HG02588 (cell line): Measurements from ENCODE around the gene C11orf98.
A peak's percentile ranks its signal among the peaks of the same experiment; 100 is the strongest.
"Not testable (repeated sequence)": the region's sequence is repeated elsewhere in the genome, so short reads cannot be mapped to it uniquely, and the experiment has no call there.

Experiments
- ATAC-seq: cut with Tn5 transposase; IDR thresholded peaks from one replicate; pipeline ENCODE4 v1.9.1; 2021; ENCODE audit warnings: mild to moderate bottlenecking, moderate library complexity; ENCODE audit not compliant: unreplicated experiment

Gene C11orf98

GRCh38 chr11:62654297-62654696 is 10.7 kb downstream of the C11orf98 start:
- no peak for ATAC-seq

DNA sequence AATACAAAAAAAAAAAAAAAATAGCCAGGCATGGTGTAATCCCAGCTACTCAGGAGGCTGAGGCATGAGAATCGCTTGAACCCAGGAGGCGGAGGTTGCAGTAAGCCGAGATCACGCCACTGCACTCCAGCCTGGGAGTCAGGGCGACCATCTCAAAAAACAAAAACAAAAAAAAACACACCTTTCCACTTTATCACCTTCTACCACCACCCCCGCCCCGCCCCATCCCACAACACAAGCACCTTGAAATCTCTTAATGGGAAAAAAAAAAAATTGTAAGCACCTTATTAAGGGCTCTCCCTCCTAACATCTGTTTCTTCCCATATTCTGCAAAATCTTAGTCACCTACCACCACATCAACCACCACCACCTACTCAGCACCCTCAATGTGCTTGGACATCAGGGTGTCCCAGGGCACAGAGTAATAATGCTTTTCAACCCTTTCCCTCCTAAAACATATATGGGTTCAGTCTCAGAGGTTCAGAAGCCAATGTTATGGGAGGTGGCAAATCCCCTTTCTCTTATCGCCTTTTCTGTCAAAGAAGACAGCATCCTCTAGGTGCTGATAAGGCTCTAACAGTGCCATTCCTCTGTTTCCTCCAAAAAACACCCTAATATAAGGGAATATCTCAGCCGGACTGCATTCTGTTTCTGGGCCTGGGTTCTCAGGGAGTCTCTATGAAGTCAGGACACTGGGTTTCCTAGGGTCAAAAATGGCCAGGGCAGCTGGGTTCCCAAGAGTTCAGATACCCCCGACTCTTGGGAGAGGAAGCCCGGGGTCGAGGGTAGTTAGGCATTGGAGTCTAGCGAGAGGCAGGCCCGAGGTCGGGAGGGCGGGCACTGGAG is 12.6 kb downstream of the C11orf98 start:
- ATAC-seq: no peak

- not testable (repeated sequence) for ATAC-seq
Measured at GRCh38 chr11:62650283-62650682, 14.7 kb downstream of the C11orf98 start.

- no peak for ATAC-seq
Measured at GRCh38 chr11:62649486-62649885, 15.5 kb downstream of the C11orf98 start.

GRCh38 chr11:62648967-62649364 is 16.0 kb downstream of the C11orf98 start:
- ATAC-seq: no peak

DNA sequence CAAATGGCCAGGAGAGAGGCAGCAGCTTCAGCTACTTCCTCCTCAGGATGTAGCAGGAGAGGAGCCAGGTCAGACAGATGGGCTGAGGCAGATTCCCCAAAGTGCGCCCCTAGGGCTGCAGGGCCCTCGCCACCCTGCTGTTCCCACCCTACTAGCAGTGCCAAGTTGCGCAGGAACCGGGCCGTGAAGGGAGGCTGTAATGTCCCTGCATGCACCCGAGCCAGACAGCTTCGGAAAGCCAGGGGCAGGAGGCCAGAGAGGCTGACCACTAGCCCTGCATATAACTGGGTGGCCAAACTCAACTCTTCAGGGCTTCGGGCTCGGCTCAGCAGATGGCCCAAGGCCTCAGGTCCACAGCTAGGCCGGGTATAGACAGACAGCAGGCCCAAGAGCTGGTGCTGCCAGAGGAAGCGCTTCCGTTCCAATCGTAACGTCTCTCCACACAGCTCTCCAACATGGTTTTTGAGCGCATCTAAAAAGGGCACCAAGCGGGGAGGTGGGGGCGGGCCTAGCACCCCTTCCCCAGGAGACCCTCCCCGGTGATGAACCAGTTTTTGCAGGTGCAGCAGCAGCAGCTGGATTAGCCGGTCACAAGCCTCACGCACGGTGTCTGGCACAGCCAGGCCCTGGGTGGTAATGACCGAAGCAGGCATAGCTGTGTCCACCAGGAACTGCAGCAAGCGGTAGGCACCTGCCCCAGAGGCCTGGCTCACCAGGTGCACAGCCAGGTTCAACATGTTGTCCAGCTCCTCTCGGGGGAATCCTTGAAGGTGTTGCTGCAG is 16.6 kb downstream of the C11orf98 start:
- ATAC-seq: no peak

DNA sequence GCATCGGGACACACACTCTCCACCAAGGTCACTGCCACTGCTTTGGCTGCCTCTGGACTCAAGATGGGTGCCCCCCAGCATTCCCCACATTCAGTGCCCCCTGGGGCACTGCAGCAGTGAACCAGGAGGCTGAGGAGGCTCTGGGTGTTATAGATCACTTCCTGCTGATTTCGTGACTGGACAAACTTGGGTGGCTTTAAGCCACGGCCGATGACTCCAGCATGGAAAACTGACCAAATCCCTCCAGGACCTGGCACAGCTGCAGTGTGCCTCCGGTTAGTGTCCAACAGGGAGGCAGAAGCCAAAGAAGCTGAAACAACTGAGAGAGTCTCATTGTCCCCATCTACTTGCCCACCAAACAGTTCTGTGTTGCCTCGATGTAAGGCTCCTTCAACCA is 17.4 kb downstream of the C11orf98 start:
- ATAC-seq: no peak

DNA sequence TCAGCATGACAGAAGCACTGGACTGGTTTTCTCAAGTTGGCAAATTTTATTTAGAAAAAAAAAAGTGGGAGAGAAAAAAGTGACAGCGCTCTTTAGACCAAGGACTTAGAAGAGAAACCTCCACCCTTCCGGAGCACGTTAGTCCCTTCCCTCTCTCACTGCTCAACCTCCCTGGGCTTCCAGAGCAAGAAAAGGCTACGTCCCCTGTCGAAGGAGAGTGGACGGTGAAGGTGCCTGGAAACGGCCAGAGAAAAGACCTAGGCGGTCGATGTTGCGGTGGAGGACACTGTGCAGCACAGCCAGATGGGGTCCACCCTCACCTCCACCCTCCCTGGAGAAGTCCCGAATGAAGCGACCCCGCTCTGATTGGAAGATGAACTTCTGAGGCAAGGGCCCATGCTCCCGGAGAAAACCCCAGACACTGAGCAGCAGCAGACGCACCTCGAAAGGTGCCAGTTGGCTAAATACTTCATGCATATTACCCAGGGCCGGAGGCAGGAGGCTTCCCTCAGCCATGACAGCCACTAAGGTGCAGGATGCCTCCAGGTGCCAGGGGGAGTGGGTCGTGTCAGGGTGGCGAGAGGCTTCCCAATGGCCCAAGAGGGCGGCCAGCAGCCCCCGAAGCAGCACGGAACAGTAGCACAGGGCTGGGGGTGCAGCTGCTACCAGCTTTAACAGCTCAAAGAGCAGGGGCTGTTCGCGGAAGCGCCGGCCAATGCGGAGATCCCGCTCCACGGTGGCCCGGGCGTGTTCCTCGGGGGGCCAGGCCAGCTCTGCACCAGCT is 18.0 kb downstream of the C11orf98 start:
- ATAC-seq: no peak

GRCh38 chr11:62645946-62646824 is 18.8 kb downstream of the C11orf98 start, which contains the start of gene GANAB:
Gene GANAB (minus strand): TSS chr11:62646613. CDS start chr11:62646599, 14 bp downstream.
- ATAC-seq: peak; percentile 83

DNA sequence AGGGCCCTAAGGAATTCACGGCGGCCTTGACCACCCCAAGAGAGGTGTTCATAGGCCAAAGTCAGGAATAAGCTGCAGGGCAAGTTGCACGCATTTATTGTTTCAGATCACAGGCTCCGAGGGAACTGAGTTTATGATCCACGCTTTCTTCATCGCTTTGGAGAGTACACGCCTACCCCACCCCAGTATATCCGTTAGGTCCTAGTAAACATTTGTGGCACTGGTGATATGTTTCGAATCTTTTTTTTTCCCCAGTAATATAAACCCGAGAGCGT is 19.4 kb downstream of the C11orf98 start:
- ATAC-seq: no peak

DNA sequence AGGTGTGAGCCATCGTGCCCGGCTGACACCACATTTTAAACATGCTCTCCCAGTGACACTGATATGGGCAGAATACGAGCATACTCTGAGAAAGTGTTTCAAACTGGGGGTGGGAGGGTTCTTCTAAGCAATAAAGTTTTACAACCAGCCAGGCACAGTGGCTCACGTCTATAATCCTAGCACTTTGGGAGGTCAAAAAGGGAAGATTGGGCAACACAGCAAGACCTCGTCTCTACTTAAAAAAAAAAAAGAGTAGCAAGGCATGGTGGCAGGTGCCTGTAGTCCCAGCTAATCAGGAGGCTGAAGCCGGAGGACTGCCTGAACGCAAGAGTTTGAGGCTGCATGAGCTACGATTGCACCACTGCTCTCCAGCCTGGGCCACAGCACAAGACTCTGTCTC is 20.8 kb downstream of the C11orf98 start:
- no peak for ATAC-seq

- ATAC-seq: no peak
Measured at GRCh38 chr11:62632492-62632891, 32.5 kb downstream of the C11orf98 start.

DNA sequence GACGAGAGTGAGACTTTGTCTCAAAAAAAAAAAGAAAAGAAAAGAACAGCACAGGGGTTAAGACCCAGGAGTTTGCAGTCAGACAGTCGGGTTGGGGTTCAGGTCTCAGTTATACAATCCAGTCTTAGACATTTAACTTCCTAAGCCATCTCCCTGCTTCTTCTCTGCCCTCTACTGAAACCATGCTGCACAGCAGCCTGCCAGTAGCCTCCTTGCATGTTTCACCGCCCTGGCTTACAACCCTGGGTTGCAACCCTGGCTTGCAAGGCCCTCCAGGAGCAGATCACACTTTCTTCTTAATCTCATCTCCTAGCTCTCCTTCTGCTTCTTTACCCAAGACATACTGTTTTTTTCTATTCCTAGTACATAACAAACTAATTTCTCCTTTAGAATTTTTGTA is 37.3 kb downstream of the C11orf98 start:
- ATAC-seq: no peak

GRCh38 chr11:62622476-62623089 is 42.4 kb downstream of the C11orf98 start:
- ATAC-seq: no peak

DNA sequence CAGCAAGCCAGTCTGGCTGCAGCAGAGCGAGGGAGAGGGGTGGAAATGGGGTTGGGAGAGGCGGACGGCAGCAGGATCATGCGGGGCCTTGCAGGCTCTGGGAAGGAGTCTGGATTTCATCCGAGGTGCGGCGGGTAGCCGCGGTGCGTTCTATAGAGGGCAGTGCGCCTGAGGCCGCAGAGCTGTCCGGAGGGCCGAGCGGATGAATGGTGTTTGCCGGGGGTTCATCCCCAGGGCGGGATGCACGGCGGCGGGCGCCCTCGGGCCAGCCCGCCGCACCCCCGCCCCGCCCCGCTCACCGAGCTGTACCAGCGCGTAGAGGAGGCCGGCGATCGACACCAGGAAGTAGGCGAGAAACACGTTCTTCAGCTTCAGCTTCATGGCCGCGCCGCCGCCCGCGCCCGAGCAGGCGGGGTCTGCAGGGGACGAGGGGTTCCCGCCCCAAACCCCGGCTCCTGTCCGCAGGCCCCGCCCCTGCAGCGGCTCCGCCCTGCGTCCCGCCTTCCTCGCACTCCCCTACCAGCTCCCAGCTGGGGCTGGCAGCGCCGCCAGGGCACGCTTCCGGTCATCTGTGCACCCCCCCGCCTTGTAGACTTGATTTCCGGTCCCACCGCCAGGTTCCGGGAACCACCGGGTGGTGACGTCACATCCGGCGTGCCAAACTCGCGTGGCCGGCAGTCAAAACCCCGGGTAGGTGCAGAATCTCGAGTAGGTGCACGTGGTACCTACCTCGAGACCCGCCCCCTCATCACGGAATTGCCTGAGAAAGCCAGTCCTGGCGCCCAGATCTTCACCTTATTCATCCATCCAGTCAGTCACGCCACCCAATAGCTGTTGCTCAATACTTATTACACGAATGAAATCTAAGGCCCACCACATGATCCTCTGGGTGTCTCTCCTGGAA is 43.2 kb downstream of the C11orf98 start, which contains the start of gene B3GAT3:
B3GAT3 (minus strand) TSS at position 420 of the 904 bp plus-strand sequence; CDS start at position 381, 39 bp downstream.
- ATAC-seq: peak; percentile 94

GRCh38 chr11:62621027-62621566 is 43.9 kb downstream of the C11orf98 start:
- no peak for ATAC-seq

GRCh38 chr11:62616957-62617356 is 48.1 kb downstream of the C11orf98 start:
- not testable (repeated sequence) for ATAC-seq

GRCh38 chr11:62615521-62615920 is 49.5 kb downstream of the C11orf98 start:
- no peak for ATAC-seq

DNA sequence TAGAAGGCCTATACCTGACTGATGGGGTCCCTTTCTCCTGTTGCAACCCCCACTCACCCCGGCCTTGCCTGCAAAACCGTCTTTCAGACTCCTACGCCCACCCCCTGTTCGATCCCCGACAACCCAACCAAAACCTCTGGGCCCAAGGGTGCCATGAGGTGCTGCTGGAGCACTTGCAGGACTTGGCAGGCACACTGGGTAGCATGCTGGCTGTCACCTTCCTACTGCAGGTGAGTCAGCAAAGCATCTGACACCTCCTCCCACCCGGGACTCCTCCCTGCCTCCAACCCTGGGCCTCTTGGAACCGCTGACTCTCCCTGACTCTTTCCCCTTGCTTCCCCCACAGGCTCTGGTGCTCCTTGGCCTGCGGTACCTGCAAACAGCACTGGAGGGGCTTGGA is 50.7 kb downstream of the C11orf98 start:
- no peak for ATAC-seq
